ENCODE measurements around the gene ARHGEF7. TPM values are rescaled to one million over a fixed set of nuclear protein-coding genes. Genes with fewer than 3 reads are reported as not detected.

Gene ARHGEF7
- polyA plus RNA-seq, 3 donors from 2014 or later: 7.8 to 16.4 (median 7.9) TPM

DNA sequence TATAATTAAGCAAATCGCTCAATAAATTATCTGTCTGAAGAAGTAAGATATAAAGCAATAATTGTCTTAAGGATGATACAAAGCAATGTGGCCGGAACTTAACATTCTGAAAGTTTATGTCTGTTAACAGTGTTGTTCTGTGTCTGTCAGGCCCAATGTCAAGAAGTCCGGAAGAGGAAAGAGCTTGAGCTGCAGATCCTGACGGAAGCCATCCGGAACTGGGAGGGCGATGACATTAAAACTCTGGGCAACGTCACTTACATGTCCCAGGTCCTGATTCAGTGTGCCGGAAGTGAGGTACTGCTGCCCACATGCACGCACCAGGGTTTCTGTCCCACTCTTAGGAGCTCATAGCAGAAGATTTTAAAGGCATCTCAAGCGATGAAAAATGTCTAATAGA, 160.3 kb downstream of the ARHGEF7 start:
- no peak for DNase-seq
- peak overlapping the region in 2 of 6 donors; percentile 11 to 17 for H3K27ac Mint-ChIP-seq
- peaks cover 0 to 3% (median 2%) of the 10 kb centered on the region in 3 donors for H3K27me3 Mint-ChIP-seq (ENCODE audit: low read depth in 3 of 3)
- no peak overlapping the region for H3K4me3 Mint-ChIP-seq
- H3K9me3 Mint-ChIP-seq: no peaks in the 10 kb centered on the region
- H3K4me1 Mint-ChIP-seq: peaks cover 1 to 4% of the 10 kb centered on the region in 2 donors
- peaks cover 0 to 47% (median 27%) of the 10 kb centered on the region in 3 donors for H3K36me3 Mint-ChIP-seq

DNA sequence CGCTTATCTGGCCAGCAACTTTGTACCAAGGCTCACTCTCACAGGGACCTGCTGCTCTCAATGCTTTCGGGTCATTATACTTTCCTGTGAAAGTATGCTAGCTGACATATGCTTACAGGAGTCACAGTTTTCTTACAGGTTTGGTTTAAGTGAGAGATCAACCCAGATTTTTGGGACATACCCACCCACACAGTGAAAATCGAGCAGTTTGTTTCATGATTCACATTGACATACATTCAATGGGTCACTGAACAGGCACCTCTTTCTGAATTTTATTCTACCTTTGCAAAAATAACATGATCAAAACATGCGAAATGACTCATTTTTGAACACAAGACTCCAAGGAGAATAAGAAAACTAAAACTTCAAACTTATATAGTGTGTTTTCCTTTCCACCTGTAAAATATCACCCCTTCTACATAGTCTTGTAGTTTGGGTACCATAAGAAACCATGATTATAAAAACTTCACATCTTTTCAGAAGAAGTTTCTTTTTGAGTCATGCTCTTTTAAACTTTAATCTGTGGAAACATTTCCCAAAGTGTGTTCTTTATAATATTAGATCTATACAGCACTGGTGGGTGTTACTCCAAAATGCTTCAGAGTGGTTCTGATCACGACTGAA, 161.0 kb downstream of the ARHGEF7 start:
- Mint-ChIP-seq H3K4me3 (no peak overlapping the region), H3K9me3 (no peaks in the 10 kb centered on the region), H3K27me3 (ENCODE audit: low read depth in 3 of 3) (peaks cover 0 to 2% (median 1%) of the 10 kb centered on the region in 3 donors), H3K27ac (no peak overlapping the region), H3K4me1 (peaks cover 0 to 6% of the 10 kb centered on the region in 2 donors), H3K36me3 (peaks cover under 1 to 52% (median 33%) of the 10 kb centered on the region in 3 donors)
- DNase-seq: no peak

DNA sequence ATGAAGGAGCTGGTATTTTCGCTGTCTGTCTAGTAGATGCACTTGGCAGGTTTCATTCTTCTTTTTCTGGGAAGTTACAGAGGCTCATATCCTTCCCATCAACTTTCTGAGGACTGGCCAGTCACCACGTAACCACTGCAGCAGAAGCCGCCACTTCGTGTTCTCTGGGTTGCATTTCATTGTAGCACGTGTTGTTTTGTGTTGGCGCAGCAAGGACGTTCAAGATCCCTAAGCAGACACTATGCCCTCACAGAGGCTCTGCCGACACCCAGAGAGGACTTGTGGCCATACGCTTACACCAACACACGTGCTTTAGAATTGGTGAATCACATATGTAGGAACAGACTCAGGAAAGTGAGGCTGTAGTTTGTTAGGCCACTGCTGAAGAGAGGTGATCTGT, 163.1 kb downstream of the ARHGEF7 start:
- Mint-ChIP-seq H3K27ac (peak overlapping the region in 1 of 6 donors; percentile 39), H3K4me1 (peaks cover 0 to 6% of the 10 kb centered on the region in 2 donors), H3K4me3 (no peak overlapping the region), H3K36me3 (peaks cover 10 to 59% (median 40%) of the 10 kb centered on the region in 3 donors), H3K27me3 (ENCODE audit: low read depth in 3 of 3) (peaks cover 0 to 2% (median 1%) of the 10 kb centered on the region in 3 donors), H3K9me3 (no peaks in the 10 kb centered on the region)
- DNase-seq: no peak

DNA sequence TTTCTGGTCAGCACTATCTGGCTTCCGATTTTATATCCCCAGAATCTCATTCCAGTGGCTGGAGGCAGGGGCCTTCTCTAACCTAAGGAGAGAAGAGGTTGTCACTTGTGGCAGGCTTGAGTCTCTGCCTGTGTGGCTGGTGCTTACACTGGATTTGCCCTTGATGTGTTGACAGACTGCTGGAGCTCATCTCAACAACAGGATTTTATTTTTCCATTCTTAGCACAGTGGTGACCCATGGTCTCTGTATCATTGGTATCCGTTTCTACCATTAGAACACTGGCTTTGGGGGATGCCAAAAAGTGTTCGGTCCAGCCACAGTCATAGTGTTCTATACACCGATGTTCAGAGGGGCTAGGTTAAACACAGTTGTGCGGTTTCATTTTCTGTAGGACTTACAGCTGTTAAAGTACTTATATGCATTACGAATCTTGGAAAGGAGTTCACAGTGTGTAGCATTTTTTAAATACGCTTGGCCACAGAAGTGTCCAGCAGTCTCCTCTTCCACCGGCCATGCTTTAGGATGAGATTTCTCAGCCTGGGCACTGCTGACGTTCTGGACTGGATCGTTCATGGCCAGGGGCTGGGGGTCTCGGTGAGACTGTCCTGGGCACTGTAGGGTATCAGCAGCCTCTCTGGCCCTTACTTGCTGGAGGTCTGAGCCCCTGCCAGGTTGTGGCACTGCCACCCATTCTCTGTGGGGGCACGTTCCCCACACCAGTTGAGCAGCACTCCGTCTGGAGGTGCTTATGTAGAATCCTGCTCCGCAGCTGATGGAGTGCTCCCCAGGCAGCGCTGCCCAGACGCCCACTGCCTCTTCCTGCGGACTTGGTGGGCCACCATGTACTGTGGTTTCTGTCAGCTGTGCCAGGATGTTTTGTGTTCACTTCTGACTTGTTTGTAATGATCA, 163.9 kb downstream of the ARHGEF7 start:
- no peak overlapping the region for H3K4me3 Mint-ChIP-seq
- H3K4me1 Mint-ChIP-seq: peaks cover 0 to 6% of the 10 kb centered on the region in 2 donors
- no peak overlapping the region for H3K27ac Mint-ChIP-seq
- DNase-seq: no peak
- H3K9me3 Mint-ChIP-seq: no peaks in the 10 kb centered on the region
- peaks cover 16 to 66% (median 45%) of the 10 kb centered on the region in 3 donors for H3K36me3 Mint-ChIP-seq
- H3K27me3 Mint-ChIP-seq (ENCODE audit: low read depth in 3 of 3): peaks cover 0 to 2% (median 2%) of the 10 kb centered on the region in 3 donors

DNA sequence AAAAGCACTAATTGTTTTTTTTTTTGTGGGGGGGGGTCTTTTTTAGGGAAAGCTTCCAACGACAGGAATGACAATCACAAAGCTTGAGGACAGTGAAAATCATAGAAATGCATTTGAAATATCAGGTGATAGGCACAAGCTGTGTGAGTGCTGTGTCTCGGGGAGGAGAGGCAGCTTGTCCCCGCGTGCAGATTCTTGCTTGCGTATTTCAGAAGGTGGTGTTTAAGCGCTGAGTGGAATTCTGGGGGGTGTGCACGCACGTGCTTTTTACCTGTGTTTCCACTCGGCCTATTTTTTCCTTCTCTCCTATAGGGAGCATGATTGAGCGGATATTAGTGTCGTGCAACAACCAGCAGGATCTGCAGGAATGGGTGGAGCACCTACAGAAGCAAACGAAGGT, 165.1 kb downstream of the ARHGEF7 start:
- Mint-ChIP-seq H3K36me3 (peaks cover 21 to 70% (median 48%) of the 10 kb centered on the region in 3 donors), H3K4me3 (no peak overlapping the region), H3K27ac (no peak overlapping the region), H3K9me3 (no peaks in the 10 kb centered on the region), H3K27me3 (ENCODE audit: low read depth in 3 of 3) (peaks cover 0 to 2% (median 2%) of the 10 kb centered on the region in 3 donors), H3K4me1 (peaks cover 0 to 6% of the 10 kb centered on the region in 2 donors)
- DNase-seq: no peak

DNA sequence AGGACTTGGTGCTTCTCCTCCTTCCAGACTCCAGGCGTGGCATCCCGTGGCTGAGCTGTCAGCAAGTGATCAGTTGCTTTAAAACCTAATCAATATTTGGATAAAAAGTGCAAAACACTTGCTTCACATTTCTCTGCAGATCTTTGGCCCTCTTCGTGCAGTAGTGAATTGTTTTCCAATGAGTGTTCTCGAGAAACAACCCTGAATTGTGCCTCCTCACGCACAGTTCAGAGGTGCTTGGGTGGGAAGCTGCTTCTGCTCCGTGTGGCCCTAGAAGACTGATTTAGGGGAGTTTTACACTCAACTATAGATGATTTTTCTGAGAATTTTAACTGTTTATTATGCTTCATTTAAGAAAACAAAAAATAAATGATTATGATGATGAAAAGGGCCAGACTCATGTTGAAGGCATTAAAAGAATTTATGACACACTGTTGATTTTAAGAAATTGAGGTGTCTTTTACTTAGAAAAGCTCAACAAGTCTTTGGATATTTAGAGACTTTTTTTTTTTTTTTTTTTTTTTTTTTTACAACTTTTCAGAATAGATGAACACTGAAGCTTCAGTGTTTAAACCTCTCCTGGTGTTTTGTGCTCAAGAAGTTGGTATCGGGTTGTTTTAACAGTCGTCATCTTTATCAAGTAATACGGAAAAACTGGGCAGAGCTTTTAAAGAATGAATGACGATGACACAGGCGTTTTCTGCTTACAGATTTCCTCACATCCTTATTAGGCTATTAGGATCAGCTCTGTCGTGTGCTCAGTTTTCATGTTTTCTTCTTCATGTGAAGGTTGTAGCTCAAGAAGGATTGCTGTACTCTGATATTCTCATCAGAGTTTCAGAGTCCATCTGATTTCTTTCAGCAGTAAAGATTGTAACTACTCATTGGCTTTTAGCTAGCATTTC, 165.8 kb downstream of the ARHGEF7 start:
- Mint-ChIP-seq H3K9me3 (no peaks in the 10 kb centered on the region), H3K4me1 (peaks cover 0 to 6% of the 10 kb centered on the region in 2 donors), H3K4me3 (no peak overlapping the region), H3K27me3 (ENCODE audit: low read depth in 3 of 3) (peaks cover 0 to 2% (median 0%) of the 10 kb centered on the region in 3 donors), H3K27ac (peak overlapping the region in 2 of 6 donors; percentile 13 to 30), H3K36me3 (peaks cover 21 to 69% (median 49%) of the 10 kb centered on the region in 3 donors)
- no peak for DNase-seq

DNA sequence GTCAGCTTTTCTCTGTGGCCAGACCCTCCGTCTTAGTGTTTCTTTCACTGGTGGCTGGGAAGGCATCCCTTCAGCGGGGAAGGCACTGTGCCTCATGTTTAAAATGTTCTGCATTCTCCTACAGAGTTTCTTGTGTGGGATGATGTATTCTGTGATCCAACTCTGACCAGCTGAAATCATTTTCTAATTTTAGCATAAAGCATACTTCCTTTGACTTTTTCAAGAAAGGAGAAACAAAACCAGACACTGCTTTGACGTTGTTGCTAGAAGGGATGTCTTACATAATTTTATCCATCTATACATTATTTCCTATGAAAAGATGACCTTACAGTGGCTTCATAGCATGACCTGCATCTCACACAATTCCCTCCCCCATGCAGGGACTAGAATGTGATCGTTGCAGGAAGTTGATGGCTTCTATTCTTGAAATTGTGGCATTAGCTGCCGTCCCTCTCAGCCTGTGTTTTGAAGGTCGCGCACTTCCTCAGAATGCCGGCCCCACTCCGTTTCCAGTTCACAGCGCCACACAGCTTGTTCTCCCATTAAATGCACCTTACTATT, 166.7 kb downstream of the ARHGEF7 start:
- Mint-ChIP-seq H3K27ac (peak overlapping the region in 1 of 6 donors; percentile 17), H3K4me3 (no peak overlapping the region), H3K27me3 (ENCODE audit: low read depth in 3 of 3) (peaks cover 0 to 2% (median 0%) of the 10 kb centered on the region in 3 donors), H3K4me1 (peaks cover 0 to 6% of the 10 kb centered on the region in 2 donors), H3K36me3 (peaks cover 21 to 66% (median 50%) of the 10 kb centered on the region in 3 donors), H3K9me3 (no peaks in the 10 kb centered on the region)
- DNase-seq: no peak

DNA sequence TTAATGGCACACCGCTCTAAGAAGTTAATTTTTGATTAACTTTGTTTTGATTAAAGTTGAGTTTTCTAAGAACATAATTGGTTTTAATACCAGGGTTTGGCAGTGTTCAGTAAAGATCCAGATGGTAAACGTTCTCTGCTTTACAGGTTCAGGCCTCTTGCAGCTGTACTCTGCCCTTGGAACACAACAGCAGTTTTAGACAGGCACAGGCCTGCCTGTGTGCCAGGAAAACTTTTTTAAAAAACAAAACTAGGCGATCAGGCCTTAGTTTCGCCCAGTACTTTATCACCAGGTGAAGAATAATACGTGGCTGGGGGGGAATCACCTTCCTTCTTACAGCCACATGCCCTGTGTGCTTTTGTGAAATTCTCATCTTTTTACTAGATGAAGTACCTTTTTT, 167.3 kb downstream of the ARHGEF7 start:
- H3K4me1 Mint-ChIP-seq: peaks cover 0 to 6% of the 10 kb centered on the region in 2 donors
- no peak overlapping the region for H3K27ac Mint-ChIP-seq
- peaks cover 0 to 2% (median 0%) of the 10 kb centered on the region in 3 donors for H3K27me3 Mint-ChIP-seq (ENCODE audit: low read depth in 3 of 3)
- peaks cover 22 to 65% (median 51%) of the 10 kb centered on the region in 3 donors for H3K36me3 Mint-ChIP-seq
- DNase-seq: no peak
- H3K9me3 Mint-ChIP-seq: no peaks in the 10 kb centered on the region
- H3K4me3 Mint-ChIP-seq: no peak overlapping the region

DNA sequence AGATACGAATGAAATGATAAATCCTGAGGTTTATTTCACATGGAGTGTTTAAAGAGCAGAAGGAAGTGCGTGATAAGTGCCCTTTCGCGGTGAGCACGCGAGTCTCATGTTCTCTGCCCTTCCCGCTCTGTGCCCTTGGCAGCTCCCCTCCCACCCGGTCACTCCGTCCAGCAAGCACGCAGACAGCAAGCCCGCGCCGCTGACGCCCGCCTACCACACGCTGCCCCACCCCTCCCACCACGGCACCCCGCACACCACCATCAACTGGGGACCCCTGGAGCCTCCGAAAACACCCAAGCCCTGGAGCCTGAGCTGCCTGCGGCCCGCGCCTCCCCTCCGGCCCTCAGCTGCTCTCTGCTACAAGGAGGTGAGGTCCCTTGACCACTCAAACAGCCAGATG, 167.9 kb downstream of the ARHGEF7 start:
- peaks cover 0 to 6% of the 10 kb centered on the region in 2 donors for H3K4me1 Mint-ChIP-seq
- H3K4me3 Mint-ChIP-seq: no peak overlapping the region
- no peak overlapping the region for H3K27ac Mint-ChIP-seq
- H3K27me3 Mint-ChIP-seq (ENCODE audit: low read depth in 3 of 3): peaks cover 0 to 2% (median 0%) of the 10 kb centered on the region in 3 donors
- peaks cover 23 to 65% (median 54%) of the 10 kb centered on the region in 3 donors for H3K36me3 Mint-ChIP-seq
- DNase-seq: no peak
- H3K9me3 Mint-ChIP-seq: no peaks in the 10 kb centered on the region

DNA sequence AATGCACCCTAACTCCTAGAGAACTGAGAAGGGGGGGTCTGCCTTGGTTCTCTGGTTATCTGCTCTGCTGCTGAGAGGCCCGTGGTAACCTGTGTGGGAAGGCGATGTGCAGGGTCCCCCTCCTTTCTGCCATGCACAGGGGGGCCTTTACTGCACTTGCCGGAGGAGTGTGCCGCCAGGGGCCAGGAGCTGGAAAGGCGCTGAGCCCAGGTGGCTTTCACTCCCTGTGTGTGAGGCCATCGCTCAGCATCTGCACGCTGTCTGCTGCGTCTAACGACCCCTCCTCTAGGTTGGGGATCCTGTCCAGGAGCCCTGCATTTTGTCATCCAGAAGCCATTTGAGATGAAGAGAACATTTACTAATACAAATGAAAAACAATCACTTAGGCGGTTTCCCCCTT, 168.3 kb downstream of the ARHGEF7 start:
- H3K27ac Mint-ChIP-seq: no peak overlapping the region
- peaks cover 23 to 64% (median 52%) of the 10 kb centered on the region in 3 donors for H3K36me3 Mint-ChIP-seq
- no peak for DNase-seq
- H3K4me3 Mint-ChIP-seq: no peak overlapping the region
- peaks cover 0 to 2% (median 0%) of the 10 kb centered on the region in 3 donors for H3K27me3 Mint-ChIP-seq (ENCODE audit: low read depth in 3 of 3)
- H3K4me1 Mint-ChIP-seq: peaks cover 0 to 6% of the 10 kb centered on the region in 2 donors
- H3K9me3 Mint-ChIP-seq: no peaks in the 10 kb centered on the region

DNA sequence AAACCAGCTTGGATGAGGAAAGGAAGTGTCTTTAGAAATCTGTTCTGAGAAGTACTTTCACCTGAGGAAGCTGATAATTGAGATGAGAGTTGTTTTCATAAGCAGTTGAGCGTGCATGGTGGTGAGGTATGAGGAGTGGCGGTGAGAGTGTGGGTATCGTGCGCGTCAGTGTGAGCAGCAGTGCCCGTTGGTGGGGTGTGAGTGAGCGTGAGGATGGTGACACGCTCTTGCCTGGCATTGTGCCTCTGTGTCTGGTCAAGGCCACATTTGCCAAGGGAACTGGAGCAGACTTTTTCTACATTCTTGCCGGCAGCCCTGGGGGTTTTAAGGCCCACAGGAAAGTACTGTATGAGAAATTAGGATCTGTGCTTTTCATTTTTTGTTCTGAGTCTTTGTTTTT, 168.9 kb downstream of the ARHGEF7 start:
- Mint-ChIP-seq H3K27me3 (ENCODE audit: low read depth in 3 of 3) (peaks cover 0 to 2% (median 0%) of the 10 kb centered on the region in 3 donors), H3K4me3 (no peak overlapping the region), H3K9me3 (no peaks in the 10 kb centered on the region), H3K36me3 (peaks cover 23 to 61% (median 48%) of the 10 kb centered on the region in 3 donors), H3K27ac (peak overlapping the region in 1 of 6 donors; percentile 4), H3K4me1 (peaks cover 0 to 6% of the 10 kb centered on the region in 2 donors)
- DNase-seq: no peak

DNA sequence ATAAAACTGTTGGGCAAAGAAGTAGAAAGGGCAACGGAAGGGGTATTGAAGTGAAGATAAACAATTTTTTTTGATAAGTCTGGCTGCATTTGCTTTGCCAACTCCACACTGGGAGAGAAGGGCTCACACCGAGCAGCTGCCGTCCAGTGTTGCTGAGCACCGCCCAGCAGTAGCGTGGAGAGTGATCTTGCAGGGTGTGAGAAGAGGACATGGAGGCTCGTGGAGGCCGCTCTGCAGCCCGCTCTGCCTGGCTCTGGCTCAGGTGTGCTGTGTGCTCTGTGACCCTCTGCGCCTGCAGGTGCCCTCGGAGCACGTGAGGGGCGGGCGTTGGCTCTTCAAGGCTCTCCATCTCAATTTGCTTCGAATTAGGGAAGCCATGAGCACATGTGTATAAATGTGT, 169.5 kb downstream of the ARHGEF7 start:
- H3K27ac Mint-ChIP-seq: peak overlapping the region in 1 of 6 donors; percentile 8
- peaks cover 0 to 2% (median 0%) of the 10 kb centered on the region in 3 donors for H3K27me3 Mint-ChIP-seq (ENCODE audit: low read depth in 3 of 3)
- H3K4me3 Mint-ChIP-seq: no peak overlapping the region
- DNase-seq: no peak
- peaks cover 0 to 6% of the 10 kb centered on the region in 2 donors for H3K4me1 Mint-ChIP-seq
- no peaks in the 10 kb centered on the region for H3K9me3 Mint-ChIP-seq
- H3K36me3 Mint-ChIP-seq: peaks cover 24 to 65% (median 52%) of the 10 kb centered on the region in 3 donors

DNA sequence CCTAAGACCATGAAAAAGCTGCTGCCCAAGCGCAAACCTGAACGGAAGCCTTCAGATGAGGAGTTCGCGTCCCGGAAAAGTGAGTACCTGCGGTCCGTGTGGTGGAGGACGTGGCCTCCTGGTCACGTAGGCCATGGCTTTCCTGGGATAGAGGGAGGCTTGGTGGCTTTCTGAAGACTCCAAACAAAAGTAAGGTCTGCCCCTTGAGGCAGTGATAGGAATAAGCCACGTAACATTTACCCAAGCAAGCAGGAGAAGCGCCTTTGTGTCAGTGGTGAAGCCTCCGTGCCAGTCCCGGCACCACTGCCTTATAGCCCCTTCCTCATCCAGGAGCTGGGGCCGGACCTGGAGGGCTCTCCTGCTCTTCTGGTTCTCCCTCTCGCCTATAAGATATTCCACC, 171.1 kb downstream of the ARHGEF7 start:
- no peak overlapping the region for H3K4me3 Mint-ChIP-seq
- DNase-seq: no peak
- H3K27me3 Mint-ChIP-seq (ENCODE audit: low read depth in 3 of 3): peaks cover 0 to 2% (median 0%) of the 10 kb centered on the region in 3 donors
- no peak overlapping the region for H3K27ac Mint-ChIP-seq
- no peaks in the 10 kb centered on the region for H3K9me3 Mint-ChIP-seq
- peaks cover 26 to 58% (median 49%) of the 10 kb centered on the region in 3 donors for H3K36me3 Mint-ChIP-seq
- no peaks in the 10 kb centered on the region for H3K4me1 Mint-ChIP-seq
